ENCODE measurements around the gene CCDC146.
"Not testable (repeated sequence)": the region's sequence is repeated elsewhere in the genome, so short reads cannot be mapped to it uniquely, and the experiment has no call there.

DNA sequence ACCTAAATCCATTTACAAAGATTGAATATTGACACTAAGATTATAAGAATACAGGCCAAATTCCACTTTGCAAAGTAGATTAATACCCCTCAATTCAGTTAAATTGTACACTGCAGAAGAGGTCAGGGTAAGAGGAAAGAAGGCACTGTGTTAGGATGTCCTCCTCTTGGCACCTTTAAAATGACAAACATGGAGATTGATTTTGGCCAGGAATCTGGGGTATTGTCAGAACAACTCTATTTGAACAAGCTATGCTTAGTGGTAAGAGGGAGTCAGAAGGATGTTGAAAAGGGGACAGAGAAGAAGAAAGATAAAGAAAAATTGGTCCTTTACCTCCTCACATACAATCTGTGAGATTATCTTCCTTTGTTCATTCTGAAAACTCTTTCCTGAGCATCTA is 55.6 kb downstream of the CCDC146 start:
- TF ChIP-seq, protein P1, sequence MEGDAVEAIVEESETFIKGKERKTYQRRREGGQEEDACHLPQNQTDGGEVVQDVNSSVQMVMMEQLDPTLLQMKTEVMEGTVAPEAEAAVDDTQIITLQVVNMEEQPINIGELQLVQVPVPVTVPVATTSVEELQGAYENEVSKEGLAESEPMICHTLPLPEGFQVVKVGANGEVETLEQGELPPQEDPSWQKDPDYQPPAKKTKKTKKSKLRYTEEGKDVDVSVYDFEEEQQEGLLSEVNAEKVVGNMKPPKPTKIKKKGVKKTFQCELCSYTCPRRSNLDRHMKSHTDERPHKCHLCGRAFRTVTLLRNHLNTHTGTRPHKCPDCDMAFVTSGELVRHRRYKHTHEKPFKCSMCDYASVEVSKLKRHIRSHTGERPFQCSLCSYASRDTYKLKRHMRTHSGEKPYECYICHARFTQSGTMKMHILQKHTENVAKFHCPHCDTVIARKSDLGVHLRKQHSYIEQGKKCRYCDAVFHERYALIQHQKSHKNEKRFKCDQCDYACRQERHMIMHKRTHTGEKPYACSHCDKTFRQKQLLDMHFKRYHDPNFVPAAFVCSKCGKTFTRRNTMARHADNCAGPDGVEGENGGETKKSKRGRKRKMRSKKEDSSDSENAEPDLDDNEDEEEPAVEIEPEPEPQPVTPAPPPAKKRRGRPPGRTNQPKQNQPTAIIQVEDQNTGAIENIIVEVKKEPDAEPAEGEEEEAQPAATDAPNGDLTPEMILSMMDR (conservative IDR thresholded peaks at IDR 0.05 in 1 of 2, IDR thresholded peaks at IDR 0.05 in 1 of 2; ENCODE audit: extremely low read depth in 1 of 2, insufficient read depth in 1 of 2, low read depth in 1 of 2, low read length in 2 of 2): not testable (repeated sequence)
- TF ChIP-seq EZH2 (IDR thresholded peaks at IDR 0.05; ENCODE audit: borderline replicate concordance, low read length): not testable (repeated sequence)
